Measurements from ENCODE around the gene DNPH1.

DNPH1 gene, protein sequence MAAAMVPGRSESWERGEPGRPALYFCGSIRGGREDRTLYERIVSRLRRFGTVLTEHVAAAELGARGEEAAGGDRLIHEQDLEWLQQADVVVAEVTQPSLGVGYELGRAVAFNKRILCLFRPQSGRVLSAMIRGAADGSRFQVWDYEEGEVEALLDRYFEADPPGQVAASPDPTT

DNA sequence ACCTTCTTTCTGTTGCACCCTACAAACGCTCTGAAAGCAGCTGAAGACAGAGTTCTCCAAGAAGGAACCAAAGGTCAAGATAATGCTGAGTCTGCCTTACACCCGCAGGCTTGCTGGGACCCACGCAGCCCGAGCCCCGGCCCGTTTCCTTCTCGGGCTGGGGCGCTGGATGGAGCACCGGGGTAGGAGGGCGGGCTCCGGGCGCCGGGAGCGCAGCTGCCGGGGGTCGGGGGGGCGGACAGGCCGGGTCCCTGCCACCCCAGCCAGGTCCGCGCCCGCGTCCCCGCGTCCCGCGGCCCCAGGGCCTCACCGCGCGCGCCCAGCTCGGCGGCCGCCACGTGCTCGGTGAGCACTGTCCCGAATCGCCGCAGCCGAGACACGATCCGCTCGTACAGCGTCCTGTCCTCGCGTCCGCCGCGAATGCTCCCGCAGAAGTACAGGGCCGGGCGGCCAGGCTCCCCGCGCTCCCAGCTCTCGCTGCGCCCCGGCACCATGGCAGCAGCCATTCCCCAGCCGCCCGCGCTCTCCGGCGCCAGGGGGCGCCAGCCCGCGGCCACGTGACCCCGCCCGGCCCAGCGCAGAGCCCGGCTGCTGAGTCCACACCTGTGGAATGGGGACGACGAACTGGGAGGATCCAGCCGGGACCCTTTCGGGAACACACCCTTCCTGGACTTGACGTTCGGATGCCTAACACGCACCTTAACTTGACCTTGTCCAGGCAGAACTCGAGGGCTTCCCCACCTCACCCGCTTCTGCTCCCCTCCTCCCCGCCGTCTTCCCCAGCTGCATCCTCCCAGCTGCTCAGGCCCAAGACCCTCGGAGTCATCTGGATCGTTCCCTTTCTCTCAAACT lies at the start of gene DNPH1:
TSS of gene DNPH1 (minus strand) at position 531 of the 852 bp plus-strand sequence. CDS start at position 506, 25 bp downstream.
- DNase-seq (ENCODE audit: low spot score) = peak; percentile 81

DNA sequence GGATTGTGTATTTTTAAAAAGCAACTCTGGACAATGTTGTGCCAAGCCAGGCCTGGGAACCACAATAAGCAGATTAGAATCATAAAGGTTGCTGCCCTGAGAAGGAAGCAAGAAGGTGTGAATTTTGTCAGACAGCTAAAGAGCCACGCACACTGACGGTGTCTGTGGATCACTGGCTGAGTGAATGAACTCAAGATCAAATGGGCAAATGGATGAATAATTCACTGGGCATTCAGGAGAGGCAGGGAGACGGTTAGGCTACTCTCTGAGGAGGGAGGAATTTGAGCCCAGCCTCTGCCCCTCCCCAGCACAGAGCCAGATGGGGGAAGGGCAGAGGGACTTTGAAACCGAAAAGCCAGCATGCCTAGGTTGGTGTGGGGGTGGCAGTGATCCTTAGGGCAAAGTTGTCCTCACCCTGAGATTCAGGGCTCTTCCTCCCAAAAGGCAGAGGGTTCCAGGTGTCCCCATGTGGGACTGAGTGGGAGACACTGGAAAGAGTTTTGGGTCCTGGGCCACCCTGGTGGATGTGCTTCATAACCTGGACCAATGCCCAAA lies 49.3 kb upstream of the DNPH1 start:
- DNase-seq (ENCODE audit: low spot score) = no peak

DNA sequence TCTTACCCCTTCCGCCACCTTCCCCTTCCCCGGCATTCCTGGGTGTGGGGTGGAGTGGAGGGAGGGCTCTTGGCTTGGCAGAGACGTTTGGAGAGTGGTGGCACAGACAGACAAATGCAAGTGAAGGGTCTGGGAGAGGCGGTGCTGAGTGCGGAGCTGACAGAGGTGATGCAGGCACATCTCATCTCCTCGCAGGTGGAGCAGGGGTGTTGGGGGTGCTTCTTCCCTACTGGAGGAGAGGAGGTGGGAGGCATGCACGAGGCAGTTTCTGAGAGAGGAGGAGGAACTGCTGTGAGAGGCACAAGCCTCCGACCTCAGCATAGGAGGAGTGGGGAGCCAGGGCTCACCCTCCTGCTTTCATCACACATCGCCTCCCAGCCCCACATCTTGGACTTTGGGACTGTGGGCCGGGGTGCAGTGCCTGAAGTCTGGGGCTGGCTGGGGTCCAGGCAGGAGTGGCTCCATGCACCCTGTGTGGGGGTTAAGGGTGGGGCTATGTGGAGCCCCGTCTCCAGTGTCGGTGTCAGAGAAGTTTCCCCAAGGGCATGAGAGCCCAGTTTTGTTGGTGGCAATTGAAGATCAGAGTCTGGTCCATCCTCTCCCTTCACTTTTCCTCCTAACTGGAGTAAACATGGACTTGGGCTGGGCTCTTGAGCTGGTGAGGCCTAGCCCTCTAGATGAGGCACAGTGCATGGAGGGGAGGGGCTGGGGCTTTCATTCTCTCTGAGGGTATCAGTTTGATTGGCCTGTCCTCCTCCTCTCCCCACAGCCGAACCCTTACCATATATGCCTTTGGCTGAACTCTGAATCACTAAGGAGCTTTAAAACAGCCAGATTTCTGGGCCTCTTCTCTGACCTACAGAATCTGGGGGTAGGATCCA lies 48.6 kb upstream of the DNPH1 start:
- no peak for DNase-seq (ENCODE audit: low spot score)

DNA sequence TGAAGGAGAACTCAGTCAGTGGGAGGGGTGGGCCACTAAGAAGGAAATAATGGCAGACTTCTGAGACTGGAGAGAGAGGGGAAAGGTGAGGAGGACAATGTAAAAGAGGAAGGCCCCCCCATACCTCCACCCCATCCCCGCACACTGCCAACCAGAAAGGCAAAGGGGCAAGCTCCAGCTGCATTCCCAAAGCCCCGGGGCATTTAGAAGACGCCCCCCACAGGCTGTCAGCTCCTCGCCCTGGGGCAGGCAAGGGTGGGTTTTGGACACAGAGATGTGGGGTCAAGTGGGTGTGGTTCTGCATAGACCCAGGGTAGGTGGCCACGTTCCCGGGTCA lies 48.0 kb upstream of the DNPH1 start:
- DNase-seq (ENCODE audit: low spot score) = no peak

DNA sequence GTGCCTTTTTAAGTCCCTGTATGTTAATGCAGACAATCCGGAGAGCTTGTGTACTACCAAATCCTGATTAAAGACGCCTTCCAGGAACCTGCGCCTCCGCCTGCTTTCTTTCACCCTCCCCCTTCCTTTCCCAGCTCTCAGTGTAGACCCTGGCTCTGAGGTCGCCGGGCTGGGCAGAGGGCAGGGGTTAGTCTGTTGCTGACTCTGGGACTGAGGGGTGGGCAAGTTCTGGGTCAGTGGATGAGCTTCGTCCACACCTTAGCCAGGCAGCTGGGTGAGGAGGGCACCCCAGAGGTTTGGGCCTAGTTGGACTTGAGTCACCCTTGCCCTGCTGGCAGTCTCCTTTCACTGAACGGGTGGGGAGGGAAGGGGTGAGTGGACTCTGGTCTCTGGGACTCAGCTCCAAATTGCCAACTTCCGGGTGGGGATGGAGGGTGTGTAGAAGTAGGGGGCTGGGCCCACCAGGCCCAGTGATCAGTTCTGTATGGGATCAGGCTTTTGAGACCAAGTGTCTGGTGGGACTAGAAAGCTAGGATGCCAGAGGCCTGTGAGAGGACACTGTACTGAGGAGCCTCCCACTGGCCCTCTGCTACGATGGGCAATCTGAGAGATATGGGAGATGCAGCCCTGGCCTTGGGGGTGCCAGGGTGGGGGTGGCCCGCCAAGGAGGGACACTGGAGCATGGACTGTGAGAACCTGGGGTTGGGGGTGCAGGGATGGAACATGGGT lies 47.5 kb upstream of the DNPH1 start:
- DNase-seq (ENCODE audit: low spot score) = no peak

DNA sequence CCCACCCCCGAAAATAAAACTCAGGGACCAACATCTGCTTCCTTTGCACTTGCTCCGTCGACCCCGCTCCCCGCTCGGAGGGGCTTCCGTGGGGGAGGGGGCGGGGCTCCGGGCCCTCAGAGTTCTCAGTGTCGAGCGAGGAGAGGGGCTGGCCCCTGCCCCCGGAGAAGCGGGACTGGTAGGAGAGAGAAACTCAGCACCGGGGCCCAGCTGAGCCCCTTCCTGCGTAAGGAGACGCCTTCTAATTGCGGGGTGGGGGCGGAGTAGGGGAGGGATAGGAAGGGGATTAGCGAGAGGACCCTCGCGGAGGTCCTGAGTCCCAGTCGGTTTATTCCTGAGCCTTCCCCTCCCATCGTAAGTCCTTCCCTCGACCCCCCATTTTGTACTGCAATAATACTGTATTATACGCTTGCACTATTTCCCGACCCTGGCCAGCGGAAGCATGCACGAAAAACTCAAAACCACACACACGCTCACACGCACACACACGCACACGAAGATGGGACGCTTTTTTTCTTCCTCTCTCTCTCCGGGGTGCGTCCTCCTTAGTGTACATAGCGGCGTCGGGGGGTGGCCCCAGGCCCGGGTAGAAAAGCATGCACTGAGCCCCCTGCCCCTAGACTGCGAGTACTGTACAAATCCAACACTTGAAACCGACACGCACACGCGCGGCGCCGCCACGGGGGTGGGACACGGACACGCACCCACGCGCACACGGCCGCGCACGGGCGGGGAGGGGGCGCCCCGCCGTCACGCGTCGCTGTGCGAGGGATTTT lies 46.7 kb upstream of the DNPH1 start:
- DNase-seq (ENCODE audit: low spot score) = no peak

DNA sequence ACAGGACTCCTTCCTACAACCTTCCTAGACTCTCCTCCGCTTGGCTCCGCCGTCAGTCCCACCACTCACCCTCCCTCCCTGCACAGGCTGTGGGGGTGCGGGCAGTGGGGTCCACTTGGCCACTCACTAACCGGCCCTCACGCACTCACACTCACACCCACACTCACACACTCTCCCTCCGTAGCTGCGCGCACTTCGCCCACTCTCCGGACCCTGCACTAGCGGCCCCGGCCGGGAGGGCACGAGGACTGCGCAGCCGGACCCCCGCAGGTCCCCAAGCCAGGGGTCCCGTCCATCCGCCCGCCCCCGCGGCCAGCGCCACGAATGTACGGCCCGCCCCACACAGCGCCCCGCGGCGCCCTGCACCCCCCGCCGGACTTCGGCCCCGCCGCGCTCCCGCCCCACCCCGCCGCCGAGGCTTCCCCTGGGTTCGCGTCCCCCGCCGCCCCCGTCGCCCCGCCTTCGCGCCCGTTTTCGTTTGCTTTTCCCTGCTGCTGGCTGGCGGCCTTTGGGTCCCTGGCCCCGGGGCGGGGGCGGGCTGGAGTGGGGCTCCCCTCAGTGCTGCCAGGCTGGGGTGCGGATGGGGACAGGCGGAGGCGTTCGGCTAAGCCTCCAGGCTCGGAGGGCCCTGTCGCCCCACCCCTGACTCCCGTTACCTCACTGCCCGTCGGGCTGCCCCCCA lies 45.8 kb upstream of the DNPH1 start:
- DNase-seq (ENCODE audit: low spot score) = peak; percentile 75

DNA sequence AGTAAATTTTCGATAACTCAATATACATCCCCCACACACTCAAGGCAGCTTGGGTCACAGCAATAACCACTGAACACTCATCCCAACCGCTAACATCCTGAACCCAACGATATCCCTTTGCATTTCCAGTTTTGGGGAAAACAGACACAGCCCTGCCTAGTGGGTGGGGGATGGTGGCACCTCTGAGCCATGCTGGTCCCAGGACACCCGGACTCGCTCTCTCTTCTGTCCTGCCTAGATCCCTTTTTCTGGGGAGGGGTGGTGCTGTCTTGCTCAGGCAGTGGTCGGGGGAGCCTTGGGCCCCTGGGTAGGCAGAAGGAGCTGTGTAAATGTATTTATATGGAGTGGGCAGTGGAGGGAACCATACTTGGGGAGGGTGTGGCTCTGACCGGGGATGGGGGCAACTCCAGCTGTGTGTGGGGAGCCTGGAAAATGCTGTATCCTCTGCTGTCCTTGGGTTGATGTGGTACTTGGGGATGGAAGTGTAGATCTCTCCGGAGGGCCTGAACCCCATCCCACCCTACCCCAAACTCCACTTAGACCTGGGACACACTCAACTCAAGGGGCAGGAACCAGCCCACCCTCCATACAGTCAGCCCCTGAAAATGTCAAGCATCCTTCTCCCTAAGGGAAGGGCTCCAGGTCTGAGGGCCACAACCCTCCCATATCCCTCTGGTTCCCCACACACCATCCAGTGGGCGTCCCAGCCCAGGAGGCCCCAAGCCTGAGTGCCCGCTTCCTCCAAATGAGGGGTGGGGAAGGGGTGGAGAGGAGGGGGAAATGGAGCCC lies 45.0 kb upstream of the DNPH1 start:
- DNase-seq (ENCODE audit: low spot score) = no peak

DNA sequence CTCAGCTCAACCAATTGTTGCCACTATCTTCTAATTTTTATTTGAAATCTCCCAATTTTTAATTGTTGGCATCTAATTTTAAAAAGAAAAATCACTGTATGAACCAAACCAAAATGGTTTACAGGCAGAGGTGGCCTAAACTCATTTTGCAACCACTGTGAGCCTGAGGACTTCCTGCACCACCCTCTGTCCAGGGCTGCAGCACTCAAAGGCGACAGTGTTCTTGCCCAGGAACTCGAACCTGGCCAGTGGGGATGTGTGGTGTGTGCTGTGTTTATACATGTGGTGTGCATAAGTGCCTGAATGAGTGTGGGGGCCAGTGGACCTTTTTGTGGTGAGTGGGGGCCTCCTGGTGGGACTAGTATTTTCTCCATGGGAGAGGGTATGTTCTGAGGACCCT lies 44.4 kb upstream of the DNPH1 start:
- DNase-seq (ENCODE audit: low spot score) = no peak

DNA sequence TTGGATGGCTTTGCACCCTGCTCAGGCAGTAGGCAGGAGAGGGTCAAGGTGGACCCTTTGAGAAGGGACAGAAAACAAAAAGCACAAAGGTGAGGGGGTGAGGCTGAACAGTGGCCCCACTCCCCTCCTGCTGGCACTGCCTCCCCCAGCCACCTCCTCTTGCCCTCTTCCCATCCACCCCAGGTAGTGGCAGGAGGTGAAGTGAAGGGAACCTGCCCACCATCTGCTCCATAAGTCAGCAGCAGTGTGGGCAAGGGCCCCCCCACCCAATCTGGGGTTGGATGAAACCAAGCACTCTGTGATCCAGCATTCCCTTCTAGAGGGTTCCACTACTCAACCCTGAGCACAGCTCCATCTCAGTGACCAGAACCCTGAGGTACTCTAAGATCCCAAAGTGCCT lies 42.7 kb upstream of the DNPH1 start:
- no peak for DNase-seq (ENCODE audit: low spot score)

DNA sequence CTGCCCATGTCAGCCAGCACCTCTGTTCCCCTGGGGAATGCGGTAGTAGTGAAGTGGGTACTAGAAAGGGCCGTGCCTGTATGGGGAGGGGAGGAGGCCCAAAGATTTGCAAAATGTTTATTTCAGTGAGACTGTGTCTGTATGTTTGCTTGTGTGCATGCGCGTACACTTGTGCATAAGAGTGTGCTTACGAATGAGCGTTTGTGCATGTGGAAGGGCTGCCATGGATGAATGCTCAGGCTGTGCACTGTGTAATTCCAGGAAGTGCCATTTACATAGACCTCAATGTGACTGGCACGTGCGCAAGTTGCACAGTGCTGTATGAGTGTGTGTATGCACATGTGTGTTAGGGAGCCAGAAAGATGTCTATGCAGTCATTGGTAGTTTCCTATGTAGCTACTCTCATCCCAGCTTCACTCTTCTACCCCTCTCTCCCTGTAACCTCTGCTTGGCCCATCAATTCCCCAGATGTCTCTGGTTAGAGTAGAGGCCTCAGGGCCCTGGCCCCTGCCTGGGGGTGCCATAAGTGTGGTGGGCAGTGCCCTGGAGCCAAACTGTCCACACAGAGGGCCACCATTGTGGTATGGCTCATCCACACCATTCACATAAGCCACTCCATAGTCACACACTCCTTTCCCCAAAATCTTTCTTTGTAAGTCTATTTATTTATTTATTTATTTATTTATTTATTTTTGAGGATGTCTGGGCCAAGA lies 42.0 kb upstream of the DNPH1 start:
- DNase-seq (ENCODE audit: low spot score) = no peak

DNA sequence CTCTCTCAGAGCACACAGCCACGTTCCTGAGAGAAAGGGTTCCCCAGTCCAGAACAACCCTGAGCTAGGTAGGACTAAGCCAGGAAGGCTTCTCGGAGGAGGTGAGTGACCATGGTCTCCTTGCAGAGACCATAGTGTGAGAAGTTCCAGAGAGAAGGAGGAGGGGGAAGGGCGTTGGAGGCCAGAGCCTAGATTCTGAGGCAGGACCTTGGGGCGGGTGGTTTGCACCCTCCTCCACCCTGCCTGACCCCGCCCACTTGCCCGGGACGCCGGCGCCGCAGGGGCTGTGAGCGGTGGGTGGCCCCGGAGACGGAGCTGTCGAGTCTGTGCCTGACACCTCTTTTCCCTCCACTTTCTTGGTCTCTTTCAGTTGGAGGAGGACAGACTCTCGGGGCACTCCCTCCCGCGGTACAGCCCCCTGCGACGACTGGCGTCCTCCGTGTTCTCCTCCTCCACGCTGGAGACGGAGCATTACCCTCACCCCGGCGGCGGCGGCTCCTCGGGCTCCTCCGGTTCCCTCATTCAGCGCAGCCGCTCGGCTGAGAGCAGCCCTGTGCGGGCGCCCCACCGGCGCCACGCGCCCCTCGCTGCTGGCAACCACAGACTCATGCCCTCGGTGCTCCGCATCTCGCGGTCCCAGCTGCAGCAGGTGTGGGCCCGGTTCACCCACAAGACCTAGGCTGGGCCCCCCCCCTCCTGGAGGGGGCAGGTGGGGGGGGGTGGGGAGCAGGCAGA lies 40.2 kb upstream of the DNPH1 start:
- no peak for DNase-seq (ENCODE audit: low spot score)

DNA sequence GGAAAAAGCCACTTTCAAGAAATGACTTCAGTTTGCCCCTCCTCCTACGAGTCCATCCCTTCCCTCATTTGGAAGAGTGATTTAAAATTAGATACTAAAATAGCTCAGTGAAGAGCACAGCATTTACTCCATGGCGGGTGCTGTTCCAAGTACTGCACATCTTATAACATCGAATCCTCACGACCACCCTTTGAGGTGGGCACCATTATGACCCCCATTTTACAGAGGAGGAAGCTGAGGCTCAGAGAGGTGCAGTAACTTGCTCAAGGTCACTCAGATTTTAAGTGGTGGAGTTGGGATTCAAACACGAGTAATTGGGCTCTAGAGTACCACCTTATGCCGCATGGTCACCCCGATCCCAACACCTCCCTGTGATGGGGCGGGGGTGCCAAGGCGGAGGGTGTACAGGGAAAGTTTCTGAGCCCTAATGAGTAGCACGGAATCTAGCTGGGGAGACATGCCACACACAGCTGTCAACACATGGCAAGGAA lies 39.5 kb upstream of the DNPH1 start:
- no peak for DNase-seq (ENCODE audit: low spot score)

DNA sequence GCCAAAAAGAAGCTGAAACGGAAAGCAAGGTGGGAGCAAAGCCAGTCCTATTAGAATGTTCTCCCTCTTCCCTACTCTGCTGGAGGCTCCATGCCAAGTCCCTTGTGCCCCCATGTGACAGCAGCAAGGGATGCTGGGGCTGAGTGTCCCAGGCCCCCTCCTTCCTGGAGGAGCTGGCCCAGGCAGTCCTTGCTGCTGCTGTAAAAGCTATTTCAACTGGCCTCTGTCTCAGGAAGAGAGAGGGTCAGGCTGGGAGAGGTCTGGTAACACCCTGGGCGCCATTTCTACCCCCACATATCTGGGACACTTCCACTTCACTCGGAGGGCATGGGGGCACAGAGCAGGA lies 39.0 kb upstream of the DNPH1 start:
- no peak for DNase-seq (ENCODE audit: low spot score)

DNA sequence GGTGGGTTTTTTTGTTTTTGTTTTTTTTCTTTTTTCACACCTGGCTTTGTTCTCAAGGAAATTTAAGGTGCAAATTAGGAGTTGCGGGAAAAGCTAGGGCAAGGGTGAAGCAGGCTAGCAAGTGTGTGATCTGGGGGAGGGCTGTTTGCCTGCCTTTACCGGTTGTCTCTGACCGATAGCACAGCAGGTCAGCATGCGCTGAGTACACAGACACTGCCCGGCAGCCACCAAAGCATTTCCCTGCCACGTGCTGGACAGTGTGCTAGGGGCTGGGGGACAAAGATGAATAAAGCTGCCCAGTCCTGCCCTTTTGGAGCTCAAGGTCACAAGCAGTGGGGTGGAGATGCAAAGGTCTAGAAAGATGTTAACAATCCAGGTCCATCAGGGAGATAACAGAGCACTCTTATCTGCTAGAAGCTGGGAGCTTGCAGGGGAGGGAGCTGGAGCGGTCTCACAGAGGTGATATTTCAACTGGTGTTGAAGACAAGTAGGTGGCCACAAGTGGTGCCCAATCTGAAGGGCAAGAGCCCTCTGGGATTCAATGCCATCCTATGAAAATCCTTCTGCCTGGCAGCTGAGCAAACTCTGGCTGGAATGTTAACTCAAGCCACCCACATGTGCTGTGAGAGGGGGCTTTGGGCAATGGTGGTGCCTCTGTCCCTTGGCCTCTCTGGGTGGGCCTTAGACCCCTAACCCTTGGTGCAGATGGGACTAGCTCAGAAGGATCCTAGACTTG lies 38.5 kb upstream of the DNPH1 start:
- DNase-seq (ENCODE audit: low spot score) = peak; percentile 84

DNA sequence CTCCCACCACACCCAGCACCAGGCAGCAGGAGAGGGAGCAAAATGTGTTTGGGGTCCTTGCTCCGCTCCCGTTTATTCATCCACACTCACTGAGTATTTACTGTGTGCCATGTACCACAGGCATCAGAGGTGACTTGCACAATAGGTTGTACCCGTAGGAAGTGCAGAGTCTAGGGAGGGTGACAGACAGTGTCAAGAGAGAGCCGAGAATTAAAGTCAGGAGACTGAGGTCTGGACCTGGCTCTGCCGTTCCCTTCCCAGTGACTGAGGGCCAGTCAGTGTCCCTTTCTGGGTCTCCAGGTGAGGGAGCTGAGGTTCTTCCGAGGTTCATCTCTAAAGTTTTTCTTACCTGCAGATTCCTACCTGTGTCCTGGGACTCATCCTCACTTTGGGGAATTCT lies 36.3 kb upstream of the DNPH1 start:
- no peak for DNase-seq (ENCODE audit: low spot score)

DNA sequence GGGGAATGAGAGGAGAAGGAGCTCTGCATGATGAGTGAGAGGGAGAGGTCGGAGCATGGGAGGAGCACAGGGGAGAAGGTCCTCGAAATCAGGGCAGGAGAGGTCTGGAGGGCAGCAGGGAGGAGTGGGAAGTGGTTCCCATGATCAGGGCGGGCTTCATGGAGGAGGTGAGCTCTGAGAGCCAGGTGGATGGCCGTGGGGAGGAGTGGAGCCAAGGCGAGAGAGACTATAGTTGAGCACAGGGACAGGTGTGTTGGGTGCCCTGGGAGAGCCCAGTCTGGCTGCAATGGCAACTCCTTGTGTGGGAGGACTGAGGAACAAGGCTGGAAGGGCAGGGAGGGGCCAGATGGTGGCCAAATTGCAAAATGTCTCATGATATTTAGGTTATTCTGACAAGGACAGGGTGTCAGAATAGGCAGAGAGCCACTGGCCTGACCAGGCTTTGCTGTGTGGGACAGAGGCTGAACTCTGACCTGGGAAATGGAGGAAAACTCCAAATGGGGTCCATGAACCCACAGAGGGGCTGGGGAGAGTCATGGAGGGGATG lies 35.4 kb upstream of the DNPH1 start:
- DNase-seq (ENCODE audit: low spot score) = no peak
